SK-N-SH (cell line): Measurements from ENCODE around the gene CDKN2B-AS1. TPM values are rescaled to one million over a fixed set of nuclear protein-coding genes. Genes with fewer than 3 reads are reported as not detected.

ENCODE experiments used
- CTCF ChIA-PET: fragments of 300-600, 350-600 bp; formaldehyde crosslinking; extraction: SDS; loops from one replicate; lab custom pipeline; 2021; lab: Yijun Ruan, JAX
- POLR2A ChIA-PET: fragments of 350-600 bp; sonication (Branson Sonifier 250); formaldehyde crosslinking; extraction: SDS; loops from one replicate; lab custom pipeline; 2020; ENCODE audit warnings: antibody characterized with exemption, inconsistent platforms; lab: Yijun Ruan, JAX
- DNase-seq: peaks from one replicate; pipeline ENCODE4 v3.0.0; 2012
- H2AFZ ChIP-seq: fragments of 200-600 bp; sonication (generic); 2 replicates; pipeline ENCODE4 v1.8.1; 2016; ENCODE audit warnings: antibody characterized with exemption, mild to moderate bottlenecking, low read depth
- H3F3A ChIP-seq: fragments of 200-600 bp; sonication (generic); replicated peaks from 2 replicates; pipeline ENCODE3; 2016; ENCODE audit warnings: antibody characterized with exemption, mild to moderate bottlenecking; ENCODE audit not compliant: insufficient read depth
- H3K27ac ChIP-seq, 2 experiments: fragments of 200-500 bp in 1 of 2; fragments of 200-600 bp in 1 of 2; sonication (Bioruptor generic) in 1 of 2; sonication (generic), shearing (Covaris generic) in 1 of 2; 2 replicates each; pipeline versions ENCODE4 v1.5.1 to v1.6.1; 2014 to 2016; ENCODE audit warnings: low read depth in 2 of 2, inconsistent platforms in 1 of 2, low read length in 1 of 2, mild to moderate bottlenecking in 1 of 2, mixed read lengths in 1 of 2
- H3K27me3 ChIP-seq: fragments of 200-600 bp; sonication (generic), shearing (Covaris generic); 2 replicates; pipeline ENCODE4 v1.6.1; 2016; ENCODE audit warnings: mixed run types; ENCODE audit not compliant: insufficient read depth
- H3K36me3 ChIP-seq, 2 experiments: fragments of 200-500 bp in 1 of 2; fragments of 200-600 bp in 1 of 2; sonication (Bioruptor generic) in 1 of 2; sonication (generic) in 1 of 2; replicated peaks in 1 of 2; 2 replicates each; pipeline versions ENCODE3 to v1.5.1; 2014 to 2016; ENCODE audit warnings: low read length in 1 of 2, mild to moderate bottlenecking in 1 of 2; ENCODE audit not compliant: insufficient read depth in 2 of 2, control insufficient read depth in 1 of 2
- H3K4me1 ChIP-seq, 2 experiments: fragments of 200-500 bp in 1 of 2; fragments of 200-600 bp in 1 of 2; sonication (Bioruptor generic) in 1 of 2; sonication (generic), shearing (Covaris generic) in 1 of 2; 2 replicates each; pipeline versions ENCODE4 v1.5.1 to v1.6.1; 2014 to 2016; ENCODE audit warnings: low read depth in 1 of 2, low read length in 1 of 2, mixed run types in 1 of 2; ENCODE audit not compliant: insufficient read depth in 2 of 2, control insufficient read depth in 1 of 2
- H3K4me2 ChIP-seq: fragments of 200-600 bp; sonication (generic), shearing (Covaris generic); 2 replicates; pipeline ENCODE4 v1.6.1; 2017; ENCODE audit warnings: mixed run types
- H3K4me3 ChIP-seq, 2 experiments: fragments of 200-500 bp in 1 of 2; fragments of 200-600 bp in 1 of 2; sonication (Bioruptor generic) in 1 of 2; sonication (generic), shearing (Covaris generic) in 1 of 2; 2 replicates each; pipeline versions ENCODE4 v1.5.1 to v1.8.1; 2014 to 2016; ENCODE audit warnings: low read depth in 2 of 2, inconsistent platforms in 1 of 2, low read length in 1 of 2, mild to moderate bottlenecking in 1 of 2, mixed read lengths in 1 of 2, moderate library complexity in 1 of 2
- H3K79me2 ChIP-seq: fragments of 200-600 bp; sonication (generic); 2 replicates; pipeline ENCODE4 v1.8.1; 2017; ENCODE audit warnings: mild to moderate bottlenecking; ENCODE audit not compliant: insufficient read depth
- H3K9ac ChIP-seq: fragments of 200-600 bp; sonication (generic); 2 replicates; pipeline ENCODE4 v1.6.1; 2017; ENCODE audit warnings: mixed run types
- H3K9me2 ChIP-seq: fragments of 200-600 bp; sonication (generic); 2 replicates; pipeline ENCODE4 v1.6.1; 2017; ENCODE audit warnings: mixed run types
- H3K9me3 ChIP-seq: fragments of 200-600 bp; sonication (generic); 2 replicates; pipeline ENCODE4 v1.6.1; 2017; ENCODE audit warnings: mixed run types, mild to moderate bottlenecking, moderate library complexity
- H4K20me1 ChIP-seq: fragments of 200-600 bp; sonication (generic); 2 replicates; pipeline ENCODE4 v1.6.1; 2017; ENCODE audit warnings: mild to moderate bottlenecking, mixed run types; ENCODE audit not compliant: insufficient read depth
- EP300 ChIP-seq, 2 experiments: IDR thresholded peaks; 2 replicates each; pipeline versions ENCODE4 v1.4.0 to v1.6.1; 2012; ENCODE audit warnings: borderline replicate concordance in 1 of 2, low read depth in 1 of 2, low read length in 1 of 2
- FOSL2 ChIP-seq: IDR thresholded peaks from 2 replicates; pipeline ENCODE4 v1.4.0; 2012; ENCODE audit warnings: low read depth, mild to moderate bottlenecking, moderate library complexity, borderline replicate concordance
- FOXJ3 ChIP-seq: sonication (generic); formaldehyde crosslinking; IDR thresholded peaks from 2 replicates; pipeline ENCODE4 v1.5.1; 2020; ENCODE audit warnings: mild to moderate bottlenecking, missing genetic modification reagents
- FOXM1 ChIP-seq: IDR thresholded peaks from 2 replicates; pipeline ENCODE4 v1.4.0; 2012; ENCODE audit warnings: low read depth, mild to moderate bottlenecking
- GATA2 ChIP-seq: sonication (generic); formaldehyde crosslinking; IDR thresholded peaks from 2 replicates; pipeline ENCODE4 v1.5.0; 2020; ENCODE audit warnings: mild to moderate bottlenecking, missing genetic modification reagents
- IRF3 ChIP-seq: fragments of 150-350 bp; IDR thresholded peaks from 2 replicates; pipeline ENCODE4 v1.6.1; 2016; ENCODE audit warnings: mild to moderate bottlenecking, low read depth, low read length
- MXI1 ChIP-seq: IDR thresholded peaks from 2 replicates; pipeline ENCODE4 v1.6.1; 2012; ENCODE audit warnings: mild to moderate bottlenecking, low read depth, low read length, improper control_type of control experiment
- NFIC ChIP-seq: IDR thresholded peaks from 2 replicates; pipeline ENCODE4 v1.4.0; 2012; ENCODE audit warnings: borderline replicate concordance
- NRF1 ChIP-seq: IDR thresholded peaks from 2 replicates; pipeline ENCODE4 v1.6.1; 2012; ENCODE audit warnings: low read depth, mild to moderate bottlenecking, low read length
- RAD21 ChIP-seq: IDR thresholded peaks from 2 replicates; pipeline ENCODE4 v1.6.1; 2012; ENCODE audit warnings: mild to moderate bottlenecking, low read length
- RFX5 ChIP-seq: IDR thresholded peaks from 2 replicates; pipeline ENCODE4 v1.6.1; 2012; ENCODE audit warnings: mild to moderate bottlenecking, improper control_type of control experiment, low read length
- USF1 ChIP-seq: IDR thresholded peaks from 2 replicates; pipeline ENCODE4 v1.4.0; 2012; ENCODE audit warnings: low read depth, borderline replicate concordance
- USF2 ChIP-seq: fragments of 150-350 bp; IDR thresholded peaks from 2 replicates; pipeline ENCODE4 v1.6.1; 2017; ENCODE audit warnings: antibody characterized with exemption, low read length, low read depth, borderline replicate concordance
- YY1 ChIP-seq: IDR thresholded peaks from 2 replicates; pipeline ENCODE4 v1.4.0; 2012; ENCODE audit warnings: low read depth, mild to moderate bottlenecking
- WGBS: methylation state at CpG from one replicate; pipeline ENCODE4 v1.1.6; 2017; ENCODE audit warnings: low lambda C conversion rate; 5-methylcytosine and 5-hydroxymethylcytosine counted together
- polyA plus RNA-seq, 3 experiments: library from polyadenylated mRNA; depleted of rRNA; stranded (reverse); fragments of >200 nt; gene quantifications; 2 replicates each; pipeline ENCODE4 v1.2.3, GENCODE V29; 2012

Gene CDKN2B-AS1
- polyA plus RNA-seq, 1 of the 3 experiments (the other 2 are of a cell fraction), result 0.25 TPM

GRCh38 chr9:22160221-22160620, 165.6 kb downstream of the CDKN2B-AS1 start:
- WGBS, result 17% methylated on average over 1 of the region's 1 CpG
- CTCF ChIA-PET, result no interaction called here
- no peak overlapping the region for H3K4me2 ChIP-seq

GRCh38 chr9:22165144-22165543, 170.6 kb downstream of the CDKN2B-AS1 start:
- WGBS, result 30% methylated on average over 1 of the region's 1 CpG
- H3K27me3 ChIP-seq, result peaks cover 19% of the 10 kb centered on the region; the same call in 1 of the 2 replicates
- H3K4me1 ChIP-seq, result 0 out of 4 replicates have a peak, but pooled peaks cover 0 to 4% of the 10 kb centered on the region in 2 experiments
- TF ChIP-seq YY1 (no peak), FOXM1 (no peak)
- no peak for DNase-seq
- no peaks in the 10 kb centered on the region for H3K9me2 ChIP-seq
- H2AFZ ChIP-seq, result no peak overlapping the region
- no peak overlapping the region for H3K27ac ChIP-seq
- H3K79me2 ChIP-seq, result no peaks in the 10 kb centered on the region
- H3F3A ChIP-seq, result no peaks in the 10 kb centered on the region
- H3K9ac ChIP-seq, result no peak overlapping the region
- H4K20me1 ChIP-seq, result no peaks in the 10 kb centered on the region
- CTCF ChIA-PET, result no interaction called here
- peak overlapping the region; percentile 17; the same call in 1 of the 2 replicates for H3K4me2 ChIP-seq
- no peaks in the 10 kb centered on the region for H3K9me3 ChIP-seq
- POLR2A ChIA-PET, result no interaction called here
- no peak overlapping the region for H3K4me3 ChIP-seq
- H3K36me3 ChIP-seq, result no peaks in the 10 kb centered on the region

More at GRCh38 chr9:22160221-22160620, 165.6 kb downstream of the CDKN2B-AS1 start:
- TF ChIP-seq RAD21 (no peak), NFIC (no peak), GATA2 (CRISPR knock-in tag) (no peak), IRF3 (no peak), NRF1 (no peak), USF2 (no peak), USF1 (no peak), RFX5 (no peak), FOXJ3 (CRISPR knock-in tag) (no peak), FOSL2 (no peak), EP300 (IDR thresholded peaks at IDR 0.05; ENCODE audit: borderline replicate concordance in 1 of 2, low read depth in 1 of 2, low read length in 1 of 2) (no peak), MXI1 (no peak)
- Histone ChIP-seq H4K20me1 (no peaks in the 10 kb centered on the region), H3K9ac (no peak overlapping the region), H3K79me2 (no peaks in the 10 kb centered on the region), H3K9me3 (no peaks in the 10 kb centered on the region), H2AFZ (no peak overlapping the region), H3F3A (peaks cover 11% of the 10 kb centered on the region), H3K9me2 (no peaks in the 10 kb centered on the region), H3K4me3 (no peak overlapping the region), H3K27ac (no peak overlapping the region), H3K36me3 (no peaks in the 10 kb centered on the region), H3K4me1 (no peaks in the 10 kb centered on the region; a peak in 1 of 4 replicates), H3K27me3 (peaks cover 19% of the 10 kb centered on the region; the same call in 1 of the 2 replicates)
- DNase-seq, result no peak
- POLR2A ChIA-PET, result no interaction called here
